SK-N-SH treated with all-trans-retinoic acid at 6 μM for 48 hours (cell line): Measurements from ENCODE around the gene KIFC1.

Experiments
- ATAC-seq: fragments of 200-7000 bp; cut with Tn5 transposase; 3 replicates; pipeline ENCODE4 v1.9.1; 2020; ENCODE audit warnings: mild to moderate bottlenecking, moderate library complexity
- ARNTL ChIP-seq: fragments of 450-650 bp; formaldehyde crosslinking; IDR thresholded peaks from 2 replicates; pipeline ENCODE4 v1.5.0; 2020; ENCODE audit warnings: low read depth, mild to moderate bottlenecking, moderate library complexity, borderline replicate concordance
- BACH2 ChIP-seq: fragments of 250-450 bp; sonication (Bioruptor Pico); IDR thresholded peaks from 2 replicates; pipeline ENCODE4 v1.9.0; 2021; ENCODE audit warnings: mild to moderate bottlenecking, borderline replicate concordance
- CSDC2 ChIP-seq: fragments of 250-450 bp; sonication (Bioruptor Pico); IDR thresholded peaks from 2 replicates; pipeline ENCODE4 v1.5.0; 2020; ENCODE audit warnings: mild to moderate bottlenecking, moderate library complexity
- CSRNP3 ChIP-seq: fragments of 250-450 bp; sonication (Bioruptor Pico); IDR thresholded peaks from 2 replicates; pipeline ENCODE4 v1.5.1; 2021; ENCODE audit warnings: mild to moderate bottlenecking, moderate library complexity
- ESRRG ChIP-seq: fragments of 250-450 bp; sonication (Bioruptor Pico); IDR thresholded peaks from 2 replicates; pipeline ENCODE4 v1.6.1; 2021; ENCODE audit warnings: mild to moderate bottlenecking
- GLIS3 ChIP-seq: fragments of 250-450 bp; sonication (Bioruptor Pico); IDR thresholded peaks from 2 replicates; pipeline ENCODE4 v1.5.0; 2020; ENCODE audit warnings: mild to moderate bottlenecking, moderate library complexity
- ISL1 ChIP-seq: fragments of 250-450 bp; sonication (Bioruptor Pico); IDR thresholded peaks from 2 replicates; pipeline ENCODE4 v2.1.2; 2022; ENCODE audit warnings: mild to moderate bottlenecking, moderate library complexity
- OSR1 ChIP-seq: fragments of 250-450 bp; sonication (Bioruptor Pico); IDR thresholded peaks from 2 replicates; pipeline ENCODE4 v1.8.0; 2022; ENCODE audit warnings: moderate library complexity, mild to moderate bottlenecking, inconsistent platforms
- PATZ1 ChIP-seq: fragments of 250-450 bp; sonication (Bioruptor Pico); IDR thresholded peaks from 2 replicates; pipeline ENCODE4 v1.8.0; 2020; ENCODE audit warnings: mild to moderate bottlenecking, moderate library complexity, borderline replicate concordance
- POU6F1 ChIP-seq: fragments of 250-450 bp; sonication (Bioruptor Pico); IDR thresholded peaks from 2 replicates; pipeline ENCODE4 v1.8.0; 2021; ENCODE audit warnings: low read depth, mild to moderate bottlenecking, moderate library complexity, borderline replicate concordance
- PPARA ChIP-seq: fragments of 250-450 bp; sonication (Bioruptor Pico); IDR thresholded peaks from 2 replicates; pipeline ENCODE4 v1.5.0; 2020; ENCODE audit warnings: mild to moderate bottlenecking, borderline replicate concordance
- RARB ChIP-seq: fragments of 250-450 bp; sonication (Bioruptor Pico); IDR thresholded peaks from 2 replicates; pipeline ENCODE4 v1.8.0; 2021; ENCODE audit warnings: mild to moderate bottlenecking, moderate library complexity
- SNAI2 ChIP-seq: fragments of 250-450 bp; sonication (Bioruptor Pico); IDR thresholded peaks from 2 replicates; pipeline ENCODE4 v1.5.0; 2020; ENCODE audit warnings: mild to moderate bottlenecking, moderate library complexity
- TCF4 ChIP-seq: fragments of 250-450 bp; sonication (Bioruptor Pico); IDR thresholded peaks from 2 replicates; pipeline ENCODE4 v1.8.0; 2021; ENCODE audit warnings: mild to moderate bottlenecking, moderate library complexity, borderline replicate concordance
- TOX ChIP-seq: fragments of 250-450 bp; sonication (Bioruptor Pico); IDR thresholded peaks from 2 replicates; pipeline ENCODE4 v1.8.0; 2021; ENCODE audit warnings: mild to moderate bottlenecking, moderate library complexity, borderline replicate concordance
- TSHZ2 ChIP-seq: fragments of 250-450 bp; sonication (Bioruptor Pico); IDR thresholded peaks from 2 replicates; pipeline ENCODE4 v1.5.0; 2020; ENCODE audit warnings: mild to moderate bottlenecking, moderate library complexity
- ZC3H10 ChIP-seq: fragments of 250-450 bp; sonication (Bioruptor Pico); IDR thresholded peaks from 2 replicates; pipeline ENCODE4 v1.5.1; 2021; ENCODE audit warnings: mild to moderate bottlenecking, moderate library complexity
- ZFP3 ChIP-seq: fragments of 250-450 bp; sonication (Bioruptor Pico); IDR thresholded peaks from 2 replicates; pipeline ENCODE4 v1.5.0; 2020; ENCODE audit warnings: mild to moderate bottlenecking, moderate library complexity
- ZFP30 ChIP-seq: fragments of 450-650 bp; formaldehyde crosslinking; IDR thresholded peaks from 2 replicates; pipeline ENCODE4 v1.5.0; 2022; ENCODE audit warnings: mild to moderate bottlenecking, moderate library complexity
- ZNF565 ChIP-seq: fragments of 450-650 bp; formaldehyde crosslinking; conservative IDR thresholded peaks from 2 replicates; pipeline ENCODE4 v1.5.0; 2020; ENCODE audit warnings: low read depth, mild to moderate bottlenecking, moderate library complexity
- ZNF70 ChIP-seq: fragments of 450-650 bp; formaldehyde crosslinking; IDR thresholded peaks from 2 replicates; pipeline ENCODE4 v1.5.0; 2020; ENCODE audit warnings: mild to moderate bottlenecking, moderate library complexity

Gene KIFC1

GRCh38 chr6:33418690-33419291 is 27.2 kb downstream of the KIFC1 start:
- no peak for ATAC-seq
- TF ChIP-seq RARB (CRISPR knock-in tag) (no peak), OSR1 (CRISPR knock-in tag) (no peak), ZFP30 (no peak), TSHZ2 (CRISPR knock-in tag) (no peak), GLIS3 (CRISPR knock-in tag) (no peak)

- ATAC-seq = no peak
These were observed 28.2 kb downstream of the KIFC1 start, which contains the start of gene SYNGAP1 for GRCh38 chr6:33419580-33420490. TSS of gene SYNGAP1 (plus strand) at chr6:33420065. CDS start at chr6:33420265, 200 bp downstream.

GRCh38 chr6:33420491-33421343 is 29.1 kb downstream of the KIFC1 start:
- ATAC-seq = no peak
- TF ChIP-seq ZFP3 (CRISPR knock-in tag) = no peak
- TF ChIP-seq OSR1 (CRISPR knock-in tag) = no peak
- TF ChIP-seq BACH2 = no peak
- no peak for TF ChIP-seq POU6F1 (CRISPR knock-in tag)
- TF ChIP-seq TOX (CRISPR knock-in tag) = no peak
- TF ChIP-seq TSHZ2 (CRISPR knock-in tag) = no peak
- no peak for TF ChIP-seq PATZ1 (CRISPR knock-in tag)

More at GRCh38 chr6:33419580-33420490, 28.2 kb downstream of the KIFC1 start, which contains the start of gene SYNGAP1:
- no peak for TF ChIP-seq ZFP3 (CRISPR knock-in tag)
- no peak for TF ChIP-seq OSR1 (CRISPR knock-in tag)
- no peak for TF ChIP-seq ISL1 (CRISPR knock-in tag)
- no peak for TF ChIP-seq BACH2
- no peak for TF ChIP-seq TOX (CRISPR knock-in tag)
- no peak for TF ChIP-seq ZNF70 (CRISPR knock-in tag)
- no peak for TF ChIP-seq ESRRG
- no peak for TF ChIP-seq RARB (CRISPR knock-in tag)
- no peak for TF ChIP-seq ZNF565
- no peak for TF ChIP-seq ARNTL (CRISPR knock-in tag)
- no peak for TF ChIP-seq CSDC2 (CRISPR knock-in tag)
- no peak for TF ChIP-seq CSRNP3 (CRISPR knock-in tag)
- TF ChIP-seq PPARA (CRISPR knock-in tag) = no peak
- TF ChIP-seq PATZ1 (CRISPR knock-in tag) = no peak
- TF ChIP-seq SNAI2 (CRISPR knock-in tag) = no peak
- no peak for TF ChIP-seq ZC3H10 (CRISPR knock-in tag)
- TF ChIP-seq ZFP30 = no peak
- no peak for TF ChIP-seq GLIS3 (CRISPR knock-in tag)
- no peak for TF ChIP-seq TCF4 (CRISPR knock-in tag)
